ENCODE measurements around the gene ATP6V0B. TPM values are rescaled to one million over a fixed set of nuclear protein-coding genes. Genes with fewer than 3 reads are reported as not detected.
A peak's percentile ranks its signal among the peaks of the same experiment; 100 is the strongest.

The ATP6V0B gene
- total and polyA plus RNA-seq, 2 experiments from 2014 or later: 112 to 142 TPM

DNA sequence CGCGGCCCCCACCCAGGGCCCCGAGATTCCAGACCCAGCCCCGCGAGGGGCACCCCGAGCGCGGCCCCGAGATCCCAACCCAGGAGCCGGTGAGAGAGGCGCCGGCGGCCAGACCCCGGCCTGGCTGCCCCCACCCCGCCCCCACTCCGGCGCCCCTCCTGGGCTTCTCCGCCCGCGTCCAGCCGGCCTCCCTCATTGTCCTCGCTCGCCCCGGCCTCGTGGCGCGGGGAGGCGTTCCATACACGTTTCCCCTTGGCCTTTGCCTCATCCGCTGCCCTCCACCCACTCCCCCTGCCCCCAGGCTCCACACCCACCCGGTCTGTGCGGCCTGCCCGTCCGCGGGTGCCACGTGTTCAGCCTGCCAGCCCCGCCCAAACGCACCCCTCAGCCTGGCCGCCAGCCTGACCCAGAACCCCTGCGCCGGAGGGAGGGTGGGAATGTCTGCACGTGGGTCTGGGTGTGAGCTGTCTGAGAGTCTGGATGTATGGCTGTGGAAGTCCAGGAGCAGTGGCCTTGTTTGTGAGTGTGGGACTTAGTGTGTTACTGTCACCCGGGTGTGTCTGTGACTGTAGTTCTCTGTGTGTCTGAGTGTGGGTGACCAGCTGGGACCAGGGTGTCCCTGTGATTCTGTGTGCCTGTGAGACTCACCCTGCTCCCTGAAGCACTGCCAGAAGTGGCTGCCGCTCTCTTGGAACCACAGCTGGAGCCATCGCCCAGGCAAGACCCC is 4.9 kb downstream of the ATP6V0B start:
- Histone ChIP-seq H3K9me2 (ENCODE audit: insufficient read depth) (no peaks in the 10 kb centered on the region), H3K36me3 (ENCODE audit: insufficient read depth) (0 out of 2 replicates have a peak, but pooled peaks cover 7% of the 10 kb centered on the region), H4K20me1 (replicated peaks; ENCODE audit: insufficient read depth) (peaks cover 19% of the 10 kb centered on the region), H3K4me1 (ENCODE audit: insufficient read depth) (peaks cover 18% of the 10 kb centered on the region), H3K27me3 (ENCODE audit: insufficient read depth) (no peaks in the 10 kb centered on the region), H2AFZ (peak overlapping the region; percentile 59; the same call in 1 of the 2 replicates), H3K4me3 (peak overlapping the region; percentile 69), H3F3A (replicated peaks; ENCODE audit: low read depth) (peaks cover 29% of the 10 kb centered on the region; the same call in 1 of the 2 replicates), H3K27ac (ENCODE audit: low read depth) (no peak overlapping the region), H3K79me2 (replicated peaks; ENCODE audit: insufficient read depth) (peaks cover 16% of the 10 kb centered on the region), H3K4me2 (peak overlapping the region; percentile 84)
- H3K27ac Mint-ChIP-seq: peak overlapping the region; percentile 78
- peaks cover 50% of the 10 kb centered on the region for H3K36me3 Mint-ChIP-seq (ENCODE audit: low read depth)
- DNase-seq (ENCODE audit: low spot score) (peak; percentile 59), ATAC-seq (peak; percentile 21)
- H3K9me3 Mint-ChIP-seq: no peaks in the 10 kb centered on the region
- peaks cover 35% of the 10 kb centered on the region for H3K27me3 Mint-ChIP-seq (ENCODE audit: insufficient read depth, low read depth, poor library complexity)
- TF ChIP-seq ZNF114 (CRISPR knock-in tag; IDR thresholded peaks at IDR 0.05) (no peak), POLR2AphosphoS5 (IDR thresholded peaks at IDR 0.05; ENCODE audit: low read depth) (0 out of 2 replicates have a peak, but pooled peaks have one; percentile 46)
- H3K4me1 Mint-ChIP-seq: peaks cover 39% of the 10 kb centered on the region
- peak overlapping the region; percentile 90 for H3K4me3 Mint-ChIP-seq

DNA sequence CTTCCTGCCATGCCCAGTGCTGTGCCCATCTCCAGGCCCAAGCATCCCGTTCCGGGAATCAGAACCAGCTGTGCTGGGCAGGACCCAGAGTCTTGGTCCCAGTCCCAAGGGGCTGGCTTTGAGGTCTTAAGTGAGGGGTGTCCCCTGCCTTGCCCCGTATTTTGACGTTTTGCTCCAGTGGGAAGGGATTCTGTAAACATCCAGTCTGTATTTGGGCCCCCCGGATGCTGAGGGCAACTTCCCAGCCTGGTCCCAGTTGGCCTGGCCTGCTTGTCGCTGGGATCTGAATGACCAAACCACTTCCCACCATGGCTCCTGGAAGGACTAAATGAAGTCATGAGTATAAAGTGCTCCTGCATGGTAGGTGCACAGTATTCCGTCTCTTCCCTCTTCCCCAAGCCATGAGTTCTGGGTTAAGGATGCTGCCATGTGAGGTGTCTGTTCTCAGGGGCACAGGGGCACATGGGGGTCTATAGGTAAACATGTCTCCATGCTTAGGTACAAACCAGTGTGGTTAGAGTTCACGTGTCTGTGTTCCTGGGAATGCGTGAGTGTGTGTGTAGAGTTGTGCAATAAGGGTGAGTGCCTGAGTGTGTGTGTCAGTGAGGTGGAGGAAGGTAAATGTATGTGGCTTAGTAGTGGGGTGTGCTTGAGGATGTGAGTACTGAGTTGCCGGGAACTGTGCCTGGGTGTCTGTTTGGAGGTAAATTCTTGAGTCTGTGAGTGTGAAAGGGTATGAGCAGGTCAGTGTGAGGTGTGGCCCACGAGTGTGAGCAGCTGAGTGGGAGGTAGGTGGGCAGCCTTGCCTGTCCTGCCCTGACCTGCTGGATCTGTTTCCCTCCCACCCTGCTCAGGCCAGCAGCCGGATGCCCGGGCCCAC is 5.7 kb downstream of the ATP6V0B start:
- Histone ChIP-seq H3K4me2 (peak overlapping the region; percentile 84), H3K27me3 (ENCODE audit: insufficient read depth) (no peaks in the 10 kb centered on the region), H4K20me1 (replicated peaks; ENCODE audit: insufficient read depth) (peaks cover 17% of the 10 kb centered on the region), H3K27ac (ENCODE audit: low read depth) (no peak overlapping the region), H3K36me3 (ENCODE audit: insufficient read depth) (0 out of 2 replicates have a peak, but pooled peaks cover 7% of the 10 kb centered on the region), H2AFZ (peak overlapping the region; percentile 59; the same call in 1 of the 2 replicates), H3K9me2 (ENCODE audit: insufficient read depth) (no peaks in the 10 kb centered on the region), H3K4me1 (ENCODE audit: insufficient read depth) (peaks cover 17% of the 10 kb centered on the region), H3K4me3 (peak overlapping the region; percentile 69), H3K79me2 (replicated peaks; ENCODE audit: insufficient read depth) (peaks cover 13% of the 10 kb centered on the region), H3F3A (replicated peaks; ENCODE audit: low read depth) (peaks cover 26% of the 10 kb centered on the region; the same call in 1 of the 2 replicates)
- peak overlapping the region; percentile 90 for H3K4me3 Mint-ChIP-seq
- H3K4me1 Mint-ChIP-seq: peaks cover 39% of the 10 kb centered on the region
- ATAC-seq: no peak
- no peak overlapping the region for H3K27ac Mint-ChIP-seq
- TF ChIP-seq, protein P1, sequence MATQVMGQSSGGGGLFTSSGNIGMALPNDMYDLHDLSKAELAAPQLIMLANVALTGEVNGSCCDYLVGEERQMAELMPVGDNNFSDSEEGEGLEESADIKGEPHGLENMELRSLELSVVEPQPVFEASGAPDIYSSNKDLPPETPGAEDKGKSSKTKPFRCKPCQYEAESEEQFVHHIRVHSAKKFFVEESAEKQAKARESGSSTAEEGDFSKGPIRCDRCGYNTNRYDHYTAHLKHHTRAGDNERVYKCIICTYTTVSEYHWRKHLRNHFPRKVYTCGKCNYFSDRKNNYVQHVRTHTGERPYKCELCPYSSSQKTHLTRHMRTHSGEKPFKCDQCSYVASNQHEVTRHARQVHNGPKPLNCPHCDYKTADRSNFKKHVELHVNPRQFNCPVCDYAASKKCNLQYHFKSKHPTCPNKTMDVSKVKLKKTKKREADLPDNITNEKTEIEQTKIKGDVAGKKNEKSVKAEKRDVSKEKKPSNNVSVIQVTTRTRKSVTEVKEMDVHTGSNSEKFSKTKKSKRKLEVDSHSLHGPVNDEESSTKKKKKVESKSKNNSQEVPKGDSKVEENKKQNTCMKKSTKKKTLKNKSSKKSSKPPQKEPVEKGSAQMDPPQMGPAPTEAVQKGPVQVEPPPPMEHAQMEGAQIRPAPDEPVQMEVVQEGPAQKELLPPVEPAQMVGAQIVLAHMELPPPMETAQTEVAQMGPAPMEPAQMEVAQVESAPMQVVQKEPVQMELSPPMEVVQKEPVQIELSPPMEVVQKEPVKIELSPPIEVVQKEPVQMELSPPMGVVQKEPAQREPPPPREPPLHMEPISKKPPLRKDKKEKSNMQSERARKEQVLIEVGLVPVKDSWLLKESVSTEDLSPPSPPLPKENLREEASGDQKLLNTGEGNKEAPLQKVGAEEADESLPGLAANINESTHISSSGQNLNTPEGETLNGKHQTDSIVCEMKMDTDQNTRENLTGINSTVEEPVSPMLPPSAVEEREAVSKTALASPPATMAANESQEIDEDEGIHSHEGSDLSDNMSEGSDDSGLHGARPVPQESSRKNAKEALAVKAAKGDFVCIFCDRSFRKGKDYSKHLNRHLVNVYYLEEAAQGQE (IDR thresholded peaks at IDR 0.05; ENCODE audit: unreplicated experiment): no peak
- TF ChIP-seq STAT1 (IDR thresholded peaks at IDR 0.05; ENCODE audit: unreplicated experiment) (no peak), EZH2phosphoT487 (IDR thresholded peaks at IDR 0.05; ENCODE audit: unreplicated experiment) (no peak), JUNB (IDR thresholded peaks at IDR 0.05; ENCODE audit: unreplicated experiment) (no peak), EZH2 (IDR thresholded peaks at IDR 0.05; ENCODE audit: low read depth, unreplicated experiment) (no peak), ZNF331 (CRISPR knock-in tag; IDR thresholded peaks at IDR 0.05; ENCODE audit: low read depth) (no peak), CREB1 (CRISPR knock-in tag; IDR thresholded peaks at IDR 0.05; ENCODE audit: low read depth) (no peak), NANOG (IDR thresholded peaks at IDR 0.05; ENCODE audit: borderline replicate concordance) (no peak), POLR2AphosphoS5 (IDR thresholded peaks at IDR 0.05; ENCODE audit: low read depth) (no peak), ZNF114 (CRISPR knock-in tag; IDR thresholded peaks at IDR 0.05) (no peak)
- TF ChIP-seq, protein P2, sequence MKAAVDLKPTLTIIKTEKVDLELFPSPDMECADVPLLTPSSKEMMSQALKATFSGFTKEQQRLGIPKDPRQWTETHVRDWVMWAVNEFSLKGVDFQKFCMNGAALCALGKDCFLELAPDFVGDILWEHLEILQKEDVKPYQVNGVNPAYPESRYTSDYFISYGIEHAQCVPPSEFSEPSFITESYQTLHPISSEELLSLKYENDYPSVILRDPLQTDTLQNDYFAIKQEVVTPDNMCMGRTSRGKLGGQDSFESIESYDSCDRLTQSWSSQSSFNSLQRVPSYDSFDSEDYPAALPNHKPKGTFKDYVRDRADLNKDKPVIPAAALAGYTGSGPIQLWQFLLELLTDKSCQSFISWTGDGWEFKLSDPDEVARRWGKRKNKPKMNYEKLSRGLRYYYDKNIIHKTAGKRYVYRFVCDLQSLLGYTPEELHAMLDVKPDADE (IDR thresholded peaks at IDR 0.05): no peak
- TF ChIP-seq, protein P3, sequence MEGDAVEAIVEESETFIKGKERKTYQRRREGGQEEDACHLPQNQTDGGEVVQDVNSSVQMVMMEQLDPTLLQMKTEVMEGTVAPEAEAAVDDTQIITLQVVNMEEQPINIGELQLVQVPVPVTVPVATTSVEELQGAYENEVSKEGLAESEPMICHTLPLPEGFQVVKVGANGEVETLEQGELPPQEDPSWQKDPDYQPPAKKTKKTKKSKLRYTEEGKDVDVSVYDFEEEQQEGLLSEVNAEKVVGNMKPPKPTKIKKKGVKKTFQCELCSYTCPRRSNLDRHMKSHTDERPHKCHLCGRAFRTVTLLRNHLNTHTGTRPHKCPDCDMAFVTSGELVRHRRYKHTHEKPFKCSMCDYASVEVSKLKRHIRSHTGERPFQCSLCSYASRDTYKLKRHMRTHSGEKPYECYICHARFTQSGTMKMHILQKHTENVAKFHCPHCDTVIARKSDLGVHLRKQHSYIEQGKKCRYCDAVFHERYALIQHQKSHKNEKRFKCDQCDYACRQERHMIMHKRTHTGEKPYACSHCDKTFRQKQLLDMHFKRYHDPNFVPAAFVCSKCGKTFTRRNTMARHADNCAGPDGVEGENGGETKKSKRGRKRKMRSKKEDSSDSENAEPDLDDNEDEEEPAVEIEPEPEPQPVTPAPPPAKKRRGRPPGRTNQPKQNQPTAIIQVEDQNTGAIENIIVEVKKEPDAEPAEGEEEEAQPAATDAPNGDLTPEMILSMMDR (conservative IDR thresholded peaks at IDR 0.05; ENCODE audit: low read depth in 2 of 2): no peak
- H3K27me3 Mint-ChIP-seq (ENCODE audit: insufficient read depth, low read depth, poor library complexity): peaks cover 34% of the 10 kb centered on the region
- no peaks in the 10 kb centered on the region for H3K9me3 Mint-ChIP-seq
- peaks cover 53% of the 10 kb centered on the region for H3K36me3 Mint-ChIP-seq (ENCODE audit: low read depth)
- DNase-seq (ENCODE audit: low spot score): no peak
